A549 (cell line): ENCODE measurements around the gene GPR108.

Experiments used
- CHD2 ChIP-seq: fragments of 150-350 bp; IDR thresholded peaks from 2 replicates; pipeline ENCODE4 v1.6.1; 2014; ENCODE audit warnings: low read length; ENCODE audit not compliant: partially characterized antibody
- CTCF ChIP-seq: fragments of >200 bp; sonication (Bioruptor Twin); formaldehyde crosslinking; IDR thresholded peaks from 3 replicates; pipeline ENCODE4 v1.5.1; 2016
- POLR2A ChIP-seq: IDR thresholded peaks from 2 replicates; pipeline ENCODE4 v1.6.1; 2012; ENCODE audit warnings: mild to moderate bottlenecking, low read length
- RAD21 ChIP-seq, 2 experiments: fragments of >200 bp in 1 of 2; sonication (Bioruptor Twin) in 1 of 2; formaldehyde crosslinking in 1 of 2; IDR thresholded peaks in 1 of 2; conservative IDR thresholded peaks in 1 of 2; 2 replicates in 1 of 2; 3 replicates in 1 of 2; pipeline ENCODE4 v1.6.1; 2012 to 2018; ENCODE audit warnings: inconsistent platforms in 1 of 2
- TF ChIP-seq, protein P1 (sequence below): IDR thresholded peaks from 2 replicates; pipeline ENCODE4 v1.6.1; 2012

- no peak for TF ChIP-seq CTCF
- no peak for TF ChIP-seq CHD2
- TF ChIP-seq POLR2A = no peak
- TF ChIP-seq, protein P1, sequence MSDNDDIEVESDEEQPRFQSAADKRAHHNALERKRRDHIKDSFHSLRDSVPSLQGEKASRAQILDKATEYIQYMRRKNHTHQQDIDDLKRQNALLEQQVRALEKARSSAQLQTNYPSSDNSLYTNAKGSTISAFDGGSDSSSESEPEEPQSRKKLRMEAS = no peak
- no peak for TF ChIP-seq RAD21 (conservative IDR thresholded peaks at IDR 0.05 in 1 of 2, IDR thresholded peaks at IDR 0.05 in 1 of 2)
Measured at GRCh38 chr19:6721138-6721474, 16.3 kb downstream of the GPR108 start.
